ENCODE data around the gene MGAT4B.

Gene MGAT4B

DNA sequence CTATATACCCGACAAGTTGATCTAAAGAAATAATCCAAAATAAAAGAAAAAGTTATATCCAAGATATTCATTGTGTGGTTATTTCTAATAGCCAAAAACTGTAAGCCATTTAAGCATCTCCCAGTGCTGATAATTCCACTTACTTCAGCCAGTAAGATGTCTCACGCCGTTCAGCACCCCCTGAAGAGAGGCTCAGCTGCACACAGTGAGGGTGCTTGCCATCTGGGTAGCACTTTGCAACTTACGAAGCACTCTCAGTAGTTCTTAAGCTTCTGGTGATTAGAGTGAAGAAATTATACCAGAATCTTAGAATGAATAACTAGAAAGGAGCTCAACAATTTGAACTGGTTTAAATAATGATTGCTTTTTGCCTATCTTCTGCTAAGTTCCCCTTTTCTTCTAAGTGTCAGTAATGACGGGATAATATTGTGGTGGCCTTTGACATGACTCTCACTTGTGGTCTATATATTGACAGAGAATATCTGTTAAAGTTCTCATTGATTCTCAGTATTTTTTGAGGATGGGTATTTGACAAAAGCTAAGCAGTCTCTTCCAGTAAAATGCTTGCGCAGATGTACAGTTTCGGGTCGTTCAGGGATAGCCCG lies 39.1 kb downstream of the MGAT4B start:
- DNase-seq: no peak

DNA sequence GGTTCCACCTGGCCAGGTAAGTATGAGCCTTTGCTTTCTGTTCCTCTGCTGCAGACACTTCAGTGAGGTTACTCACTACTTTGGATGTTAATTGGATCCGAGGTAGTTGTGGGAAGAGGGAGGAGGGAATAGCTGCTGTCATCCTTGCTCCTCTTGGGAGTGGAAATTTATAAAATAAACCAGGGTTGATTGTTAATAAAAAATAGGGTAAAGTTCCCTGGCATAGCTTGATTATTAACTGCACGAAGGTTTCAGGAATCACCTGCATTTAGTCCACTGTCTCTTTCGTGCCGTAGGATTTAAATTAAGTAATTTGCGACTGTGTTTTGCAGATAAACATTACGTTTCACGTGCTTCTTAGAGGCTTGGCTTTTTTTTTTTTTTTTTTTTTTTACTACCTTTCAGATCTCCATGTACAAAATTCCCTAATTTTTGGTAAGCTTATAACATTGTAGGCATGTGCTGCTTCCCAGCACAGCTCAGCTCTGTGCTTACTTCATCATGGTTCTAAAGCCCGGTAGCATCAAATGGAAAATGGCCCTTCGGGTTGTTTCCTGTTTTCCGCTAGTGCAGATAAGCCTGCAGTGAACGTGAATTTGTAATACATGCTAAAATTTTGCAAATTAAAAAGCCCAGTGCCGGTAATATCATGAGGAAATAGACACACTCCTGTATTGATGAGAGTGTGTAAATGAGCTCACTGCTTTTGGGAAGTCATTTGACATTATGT lies 39.8 kb downstream of the MGAT4B start:
- no peak for DNase-seq

DNA sequence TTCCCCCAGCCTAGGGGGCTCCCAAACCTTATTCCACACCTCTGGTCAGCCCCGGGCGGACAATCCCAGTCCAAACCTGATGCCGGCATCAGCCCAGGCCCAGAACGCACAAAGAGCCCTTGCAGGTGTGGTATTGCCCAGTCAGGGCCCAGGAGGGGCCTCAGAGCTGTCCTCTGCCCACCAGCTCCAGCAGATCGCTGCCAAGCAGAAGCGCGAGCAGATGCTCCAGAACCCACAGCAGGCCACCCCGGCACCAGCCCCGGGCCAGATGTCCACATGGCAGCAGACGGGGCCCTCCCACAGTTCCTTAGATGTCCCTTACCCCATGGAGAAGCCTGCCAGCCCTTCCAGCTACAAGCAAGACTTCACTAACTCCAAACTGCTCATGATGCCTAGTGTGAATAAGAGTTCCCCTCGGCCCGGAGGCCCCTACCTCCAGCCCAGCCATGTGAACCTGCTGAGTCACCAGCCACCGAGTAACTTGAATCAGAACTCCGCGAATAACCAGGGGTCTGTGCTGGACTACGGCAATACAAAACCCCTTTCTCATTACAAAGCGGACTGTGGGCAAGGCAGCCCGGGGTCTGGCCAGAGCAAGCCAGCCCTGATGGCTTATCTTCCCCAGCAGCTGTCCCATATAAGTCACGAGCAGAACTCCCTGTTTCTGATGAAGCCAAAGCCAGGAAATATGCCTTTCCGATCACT lies 40.5 kb downstream of the MGAT4B start:
- DNase-seq: no peak

DNA sequence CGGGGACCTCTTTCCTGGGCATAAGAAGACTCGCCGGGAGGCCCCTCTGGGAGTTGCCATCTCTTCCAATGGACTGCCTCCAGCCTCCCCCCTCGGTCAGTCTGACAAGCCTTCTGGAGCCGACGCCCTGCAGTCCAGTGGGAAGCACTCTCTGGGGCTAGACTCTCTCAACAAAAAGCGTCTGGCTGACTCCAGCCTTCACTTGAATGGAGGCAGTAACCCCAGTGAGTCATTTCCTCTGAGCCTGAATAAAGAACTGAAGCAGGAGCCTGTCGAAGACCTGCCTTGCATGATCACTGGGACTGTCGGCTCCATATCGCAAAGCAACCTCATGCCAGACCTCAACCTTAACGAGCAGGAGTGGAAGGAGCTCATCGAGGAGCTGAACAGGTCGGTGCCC lies 41.3 kb downstream of the MGAT4B start:
- no peak for DNase-seq

DNA sequence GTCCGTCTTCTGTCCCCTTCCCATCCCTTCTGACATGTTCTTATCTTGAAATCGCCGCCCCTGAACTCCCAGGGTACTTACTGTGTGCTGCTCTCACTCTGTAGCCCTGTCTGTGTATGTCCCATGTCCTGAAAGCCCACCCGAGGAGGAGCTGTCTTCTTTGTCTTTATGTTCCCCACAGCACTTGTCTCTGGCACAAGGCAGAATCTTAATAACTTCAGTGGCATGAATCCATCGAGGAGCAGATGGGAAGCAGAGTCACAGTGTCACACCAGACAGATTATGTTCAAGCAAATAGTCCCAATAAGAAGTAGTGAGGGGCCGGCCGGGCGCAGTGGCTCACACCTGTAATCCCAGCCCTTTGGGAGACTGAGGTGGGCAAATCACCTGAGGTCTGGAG lies 42.6 kb downstream of the MGAT4B start:
- no peak for DNase-seq

DNA sequence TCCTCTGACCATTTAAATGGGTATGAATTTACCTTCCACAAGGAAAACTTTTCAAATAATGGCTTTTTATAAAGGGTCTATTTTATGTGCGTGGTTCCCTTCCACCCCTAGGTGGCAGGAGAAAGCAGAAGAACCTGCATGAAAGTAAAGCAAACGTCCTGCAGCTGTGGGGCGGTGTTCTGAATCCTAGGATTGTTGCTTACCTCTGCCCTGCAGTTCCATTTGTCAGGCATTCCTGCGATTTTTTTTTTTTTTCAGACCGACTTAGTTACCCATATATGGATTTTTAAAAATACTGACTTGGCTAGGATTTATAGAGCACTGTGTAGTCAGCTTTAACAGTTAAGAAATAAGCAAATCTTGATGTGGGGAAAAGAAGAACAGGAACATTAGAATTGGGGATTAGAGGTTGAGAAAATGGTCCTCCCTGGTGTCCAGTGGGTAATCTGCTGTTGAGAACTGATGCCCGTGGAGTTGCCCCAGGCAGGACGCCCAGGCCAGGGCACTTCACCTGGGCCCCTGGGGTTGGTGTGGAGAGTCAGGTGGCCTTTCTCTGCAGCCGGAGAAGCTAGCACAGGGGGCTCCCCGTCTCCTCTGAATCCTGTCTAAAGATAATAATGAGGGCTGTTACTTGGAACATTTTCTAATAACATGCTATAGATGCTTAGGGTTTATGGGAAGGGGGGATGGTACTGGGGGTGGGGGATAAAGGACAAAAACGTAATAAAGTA lies 43.3 kb downstream of the MGAT4B start:
- DNase-seq: peak; percentile 26 to 37

DNA sequence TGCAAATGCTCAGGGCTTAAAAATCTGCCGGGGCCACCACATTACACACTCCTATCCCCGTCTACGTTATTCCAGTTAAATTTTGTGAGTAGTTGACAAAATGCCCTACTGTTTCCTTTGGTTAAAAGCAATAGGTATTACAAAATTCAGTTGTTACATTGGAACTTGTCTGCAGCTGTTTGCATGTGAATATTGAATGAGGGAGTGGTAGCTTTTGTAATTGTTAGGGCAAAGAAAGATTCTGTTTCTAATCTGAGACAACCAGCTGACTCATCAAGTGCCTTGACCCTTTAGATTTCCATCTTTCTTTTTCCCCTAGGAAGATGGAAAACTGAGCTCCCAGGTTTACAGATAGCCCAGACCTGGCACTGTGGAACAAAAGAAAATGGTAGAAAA lies 43.9 kb downstream of the MGAT4B start:
- no peak for DNase-seq

DNA sequence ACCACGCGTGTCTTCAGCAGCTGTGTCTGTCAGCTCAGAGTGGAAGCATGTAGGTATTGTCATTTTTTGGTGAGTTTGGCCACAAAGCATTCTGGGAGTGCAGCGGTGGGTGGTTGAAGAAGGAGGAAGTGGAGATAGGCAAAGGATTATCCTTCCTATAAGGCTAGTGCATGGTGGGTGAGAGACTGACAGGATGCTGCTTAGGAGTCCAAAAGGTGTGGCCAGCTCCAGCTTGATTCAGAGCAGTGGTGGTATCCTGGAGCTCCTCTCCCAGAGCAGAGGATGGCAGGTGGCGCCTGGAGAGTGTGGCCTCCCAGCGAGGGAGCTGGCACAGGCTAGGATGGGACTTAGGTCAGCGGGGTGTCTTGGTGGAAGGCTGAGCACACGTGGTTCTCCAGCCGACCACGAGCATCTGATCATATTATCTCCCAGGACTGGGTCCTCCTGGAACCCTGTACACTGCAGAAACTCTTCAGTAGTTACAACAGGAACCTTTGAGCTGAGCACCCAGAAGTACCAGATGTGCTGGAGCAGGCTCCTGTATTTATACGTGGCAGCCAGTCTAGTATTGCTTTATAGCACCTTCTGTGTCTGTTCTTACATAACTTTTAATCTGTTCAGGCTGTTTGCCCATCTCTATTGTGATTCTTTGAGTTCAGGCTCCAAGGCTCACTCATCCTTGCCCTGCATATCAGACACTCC lies 44.4 kb downstream of the MGAT4B start:
- peak in 1 of 2 experiments; percentile 7 for DNase-seq

DNA sequence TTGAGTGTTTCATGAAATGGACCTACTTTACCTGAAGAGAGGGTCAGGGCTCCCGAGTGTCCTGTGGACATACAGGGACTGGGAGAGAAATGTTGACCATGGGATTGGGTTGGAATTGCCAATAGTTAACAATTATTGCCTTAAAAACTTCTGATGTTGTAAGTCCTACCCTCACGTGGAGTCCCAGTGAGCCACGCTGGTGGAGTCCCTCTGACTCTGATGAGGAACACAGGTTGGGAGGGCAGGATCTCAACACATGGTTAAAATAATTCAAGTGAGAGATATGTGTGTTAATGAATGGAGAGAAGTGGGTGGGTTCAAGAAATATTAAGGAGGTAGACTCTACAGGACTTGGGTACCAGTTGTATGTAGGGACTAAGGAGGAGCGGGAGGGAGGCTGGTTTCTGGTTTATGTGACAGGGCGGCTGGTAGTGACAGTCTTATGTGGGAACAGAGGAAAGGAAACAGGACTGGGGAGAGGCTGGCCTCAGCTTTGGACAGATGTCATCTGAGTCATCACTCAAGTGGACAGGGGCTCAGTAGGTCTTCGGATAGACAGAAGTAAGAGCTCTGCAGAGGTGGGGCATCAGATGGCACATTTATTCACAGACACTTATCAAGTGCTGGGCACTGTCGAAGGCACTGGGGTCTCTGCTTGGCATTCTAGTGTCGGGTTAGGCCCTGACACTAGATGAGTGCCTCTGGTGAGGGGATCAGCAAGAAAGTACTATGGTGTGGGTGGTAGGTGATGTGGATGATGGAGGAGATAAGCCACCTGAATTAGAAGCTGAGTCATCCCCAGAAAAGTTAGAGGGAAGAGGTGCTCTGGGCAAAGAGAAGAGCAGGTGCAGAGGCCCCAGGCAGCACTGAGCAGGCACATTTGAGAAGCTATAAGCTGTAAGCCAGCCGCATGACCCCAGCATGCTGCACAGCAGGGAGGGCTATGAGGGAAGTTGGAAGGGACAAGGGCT lies 46.8 kb downstream of the MGAT4B start:
- peak; percentile 18 to 44 for DNase-seq

DNA sequence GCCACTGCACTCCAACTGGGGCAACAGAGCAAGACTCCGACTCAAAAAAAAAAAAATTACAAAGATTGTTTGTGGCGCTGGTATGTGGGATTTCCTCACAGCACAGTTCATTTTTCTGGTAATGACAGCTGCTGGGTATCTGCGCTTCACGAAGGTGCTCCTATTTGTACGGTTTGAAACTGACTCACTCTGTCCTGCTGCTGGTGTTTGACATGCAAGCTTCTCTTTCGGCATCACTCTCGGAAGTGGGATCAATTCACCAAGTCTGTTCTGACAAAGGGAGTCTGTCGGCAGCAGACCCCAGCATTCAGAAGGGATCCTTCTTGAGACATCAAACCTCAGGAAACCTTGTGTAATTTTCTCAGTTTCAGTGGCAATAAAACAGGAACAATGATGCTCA lies 47.7 kb downstream of the MGAT4B start:
- DNase-seq: no peak

DNA sequence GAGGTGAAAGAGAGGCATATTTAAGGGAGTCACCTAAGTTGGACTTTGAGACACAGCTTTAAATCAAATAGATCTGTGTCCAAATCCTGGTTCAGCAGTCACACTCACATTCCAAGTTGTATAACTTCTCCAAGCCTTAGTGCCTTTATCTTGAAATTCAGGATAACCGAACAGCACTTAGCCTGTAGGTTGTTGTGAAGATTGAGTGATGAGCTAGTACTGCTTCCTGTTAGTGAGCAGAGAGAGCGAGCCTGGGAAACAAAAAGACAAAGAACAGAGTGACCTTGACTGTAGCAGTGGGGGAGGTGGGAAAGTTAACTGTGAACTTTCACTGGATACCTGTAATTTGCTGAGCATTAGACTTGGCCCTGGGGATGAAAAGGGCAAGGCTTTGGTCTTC lies 51.6 kb downstream of the MGAT4B start:
- no peak for DNase-seq

DNA sequence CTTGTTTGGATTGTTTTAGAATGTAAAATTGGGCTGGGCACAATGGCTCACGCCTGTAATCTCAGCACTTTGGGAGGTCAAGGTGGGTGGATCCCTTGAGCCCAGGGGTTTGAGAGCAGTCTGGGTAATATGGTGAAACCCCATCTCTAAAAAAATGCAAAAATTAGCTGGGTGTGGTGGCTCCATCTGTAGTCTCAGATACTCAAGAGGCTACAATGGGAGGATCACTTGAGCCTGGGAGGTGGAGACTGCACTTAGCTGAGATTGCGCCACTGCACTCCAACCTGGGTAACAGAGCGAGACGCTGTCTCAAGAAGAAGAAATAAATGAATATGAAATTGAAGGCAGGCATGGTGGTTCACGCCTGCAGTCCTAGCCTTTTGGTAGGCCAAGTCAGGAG lies 52.7 kb downstream of the MGAT4B start:
- DNase-seq: no peak

DNA sequence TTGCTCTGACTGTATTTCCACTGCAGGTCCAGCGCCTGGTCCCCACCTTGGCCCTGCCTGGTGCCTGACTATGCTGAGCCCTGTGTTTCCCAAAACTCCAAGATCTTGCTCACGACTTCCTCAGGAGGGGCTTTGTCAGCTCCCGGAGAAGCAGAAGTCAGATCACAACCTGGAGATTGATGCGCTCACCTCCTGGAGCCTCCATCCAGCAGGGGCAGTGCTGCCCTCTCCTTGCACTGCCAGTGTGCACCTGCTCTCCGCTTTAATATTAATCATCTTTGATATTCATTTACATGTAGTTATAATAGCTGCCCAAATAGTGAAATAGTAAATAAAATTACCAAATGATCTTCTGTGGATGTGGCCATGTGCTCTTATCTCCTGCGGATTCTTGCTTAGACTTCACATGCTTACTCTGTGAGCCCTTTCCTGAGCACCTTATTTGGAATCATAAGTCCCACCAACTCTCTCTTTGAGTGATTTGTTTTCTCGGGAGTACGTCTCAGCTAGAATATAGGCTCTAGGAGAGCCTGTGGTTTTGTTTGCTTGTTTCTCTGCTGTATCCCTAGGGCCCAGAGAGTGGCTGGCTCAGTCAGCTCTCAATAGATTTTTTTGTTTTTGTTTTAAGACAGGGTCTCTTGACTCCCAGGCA lies 56.7 kb downstream of the MGAT4B start:
- DNase-seq: no peak

DNA sequence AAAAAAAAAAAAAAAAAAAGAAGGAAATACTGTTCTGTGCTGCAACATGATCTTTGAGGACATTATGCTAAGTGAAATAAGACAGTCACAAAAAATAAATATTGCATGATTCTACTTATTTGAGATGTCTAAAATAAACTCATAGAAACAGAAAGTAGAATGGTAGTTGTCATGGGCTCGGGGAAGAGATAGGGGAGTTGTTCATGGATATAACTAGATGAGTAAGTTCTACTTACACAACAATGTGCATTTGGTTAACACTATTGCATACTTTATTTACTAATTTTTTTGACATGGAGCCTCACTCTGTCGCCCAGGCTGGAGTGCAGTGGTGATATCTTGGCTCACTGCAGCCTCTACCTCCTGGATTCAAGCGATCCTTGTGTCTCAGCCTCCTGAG lies 58.9 kb downstream of the MGAT4B start:
- DNase-seq: no peak
